Left forelimb (tissue), 1 donor: Measurements from ENCODE around the gene EZR.
"Not testable (repeated sequence)": the region's sequence is repeated elsewhere in the genome, so short reads cannot be mapped to it uniquely, and the experiment has no call there.

Experiments used
- DNase-seq: peaks from one replicate; pipeline ENCODE4 v3.0.0-alpha.2; 2018; ENCODE audit warnings: low spot score

Gene EZR

GRCh38 chr6:158797331-158798310, 21.5 kb downstream of the EZR start:
- no peak for DNase-seq

- DNase-seq: no peak
Observed at GRCh38 chr6:158796353-158796752, 22.8 kb downstream of the EZR start.

GRCh38 chr6:158795516-158795915, 23.7 kb downstream of the EZR start:
- no peak for DNase-seq

- DNase-seq: no peak
Observed at GRCh38 chr6:158793432-158793831, 25.7 kb downstream of the EZR start.

DNA sequence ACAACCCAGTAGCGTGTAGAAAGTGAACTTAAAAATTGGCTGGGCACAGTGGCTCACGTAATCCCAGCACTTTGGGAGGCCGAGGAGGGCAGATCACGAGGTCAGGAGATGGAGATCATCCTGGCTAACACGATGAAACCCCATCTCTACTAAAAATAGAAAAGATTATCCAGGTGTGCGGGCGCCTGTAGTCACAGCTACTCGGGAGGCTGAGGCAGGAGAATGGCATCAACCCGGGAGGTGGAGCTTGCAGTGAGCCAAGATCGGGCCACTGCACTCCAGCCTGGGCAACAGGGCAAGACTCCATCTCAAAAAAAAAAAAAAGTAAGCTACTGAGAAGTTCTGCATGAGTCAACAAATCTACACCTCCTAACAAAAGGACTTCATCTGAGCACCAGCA, 26.7 kb downstream of the EZR start:
- not testable (repeated sequence) for DNase-seq

DNA sequence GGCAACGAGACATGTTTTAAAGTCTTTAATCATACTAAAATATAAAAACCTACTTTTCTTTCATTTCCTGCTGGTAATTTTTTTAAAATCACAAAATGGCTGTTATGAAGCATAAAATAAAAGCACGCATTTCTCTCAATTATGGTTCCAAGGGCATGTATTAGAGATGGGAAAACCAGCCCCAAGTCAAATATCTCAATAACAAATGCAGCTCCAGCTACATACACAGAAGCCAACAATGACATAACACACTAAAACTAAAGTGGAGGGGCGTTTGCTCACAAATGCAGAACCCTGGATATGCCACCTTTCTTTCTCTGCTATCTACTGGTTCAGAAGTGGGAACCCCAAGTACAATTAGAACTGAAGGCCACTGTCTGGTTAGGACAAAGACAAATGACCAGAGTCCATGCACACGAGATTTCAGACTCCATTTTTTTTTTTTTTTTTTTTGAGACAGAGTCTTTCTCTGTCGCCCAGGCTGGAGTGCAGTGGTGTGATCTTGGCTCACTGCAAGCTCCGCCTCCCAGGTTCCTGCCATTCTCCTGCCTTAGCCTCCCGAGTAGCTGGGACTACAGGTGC, 27.8 kb downstream of the EZR start:
- no peak for DNase-seq

GRCh38 chr6:158789115-158789917, 29.9 kb downstream of the EZR start:
- peak; percentile 46 for DNase-seq

DNA sequence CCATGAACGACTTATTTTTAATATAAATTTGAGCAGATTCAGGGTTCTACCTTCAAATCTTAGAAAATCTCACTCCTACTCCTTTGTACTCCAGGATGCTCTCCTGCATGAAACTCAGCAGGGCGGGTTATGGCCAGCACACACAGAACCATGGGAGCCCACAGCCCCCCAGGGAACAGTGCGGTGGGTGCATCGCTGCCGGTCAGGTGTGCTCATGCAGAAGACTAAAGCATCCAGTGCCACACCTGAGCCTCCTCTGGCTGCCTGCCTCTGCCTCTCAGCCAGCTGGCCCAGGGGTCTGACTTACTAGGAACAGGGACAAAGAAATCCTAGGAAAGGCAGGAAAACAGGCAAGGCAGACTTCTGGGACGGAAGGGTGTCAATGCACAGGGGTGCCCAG, 31.8 kb downstream of the EZR start:
- no peak for DNase-seq

DNA sequence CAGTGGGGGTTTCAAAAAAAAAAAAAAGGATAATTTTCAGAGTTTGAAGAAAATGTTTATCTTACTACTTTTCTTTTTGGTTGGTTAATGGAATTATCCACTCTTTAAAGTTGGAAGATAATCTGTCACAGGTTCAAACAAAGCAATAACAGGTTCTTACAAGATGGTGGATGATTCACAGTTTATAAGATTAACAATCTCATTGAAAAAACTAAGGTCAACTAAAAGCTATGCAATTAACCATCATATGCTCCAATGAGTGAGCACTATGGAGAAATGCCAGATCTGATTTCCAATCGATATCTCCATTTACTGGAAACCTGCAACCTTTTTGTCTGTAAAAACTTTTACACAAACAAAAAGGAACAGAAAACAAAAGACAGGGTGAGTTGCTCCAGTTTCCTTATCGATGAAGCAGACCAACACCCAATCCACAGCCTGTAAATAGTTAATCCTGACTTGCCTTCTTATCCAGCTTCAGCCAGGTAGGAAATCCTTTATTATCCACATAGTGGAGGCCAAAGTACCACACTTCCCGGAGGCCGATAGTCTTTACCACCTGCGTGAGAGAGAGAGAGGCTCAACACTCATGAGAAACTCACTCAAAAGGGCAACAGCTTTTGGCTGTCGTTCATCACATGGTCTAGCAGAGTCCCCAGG, 32.4 kb downstream of the EZR start:
- DNase-seq: peak; percentile 31

DNA sequence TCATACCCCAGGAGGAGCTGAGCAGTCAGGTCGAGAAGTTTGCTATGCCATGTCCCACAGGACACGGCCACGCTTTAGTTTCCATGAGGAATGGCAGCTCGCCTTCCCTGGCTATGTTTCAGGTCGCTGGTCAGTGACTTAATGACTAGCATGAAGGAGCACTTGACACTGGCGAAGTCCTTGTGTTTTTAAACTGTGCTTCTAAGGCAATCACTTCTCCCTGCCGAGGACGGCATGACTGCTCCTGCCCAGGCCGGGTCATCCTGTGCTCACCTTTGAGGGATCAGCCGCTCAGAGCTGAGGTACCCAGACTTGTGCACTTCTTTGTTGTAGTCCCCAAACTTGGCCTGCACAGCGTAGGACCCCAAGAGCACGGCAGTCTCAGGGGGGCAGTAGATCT, 34.1 kb downstream of the EZR start:
- no peak for DNase-seq

DNA sequence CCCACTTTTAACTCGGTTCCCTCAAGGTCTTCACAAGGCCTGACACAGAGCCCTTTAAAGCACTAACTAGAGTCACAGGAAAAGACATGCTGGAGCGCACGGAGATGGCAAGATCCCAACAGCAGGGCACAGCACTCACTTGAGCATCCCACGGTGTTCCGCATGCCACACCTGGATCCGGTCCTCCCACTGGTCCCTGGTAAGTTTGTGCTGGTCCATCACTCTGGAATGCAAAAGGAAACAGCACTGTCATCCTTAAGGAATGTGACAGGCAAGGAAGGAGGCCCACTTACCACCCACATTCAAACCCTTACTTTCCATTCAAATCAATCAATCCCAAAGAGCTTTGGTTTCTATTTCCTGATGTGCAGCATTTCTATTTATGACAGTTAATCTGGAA, 34.7 kb downstream of the EZR start:
- DNase-seq: no peak

GRCh38 chr6:158783851-158784250, 35.3 kb downstream of the EZR start:
- DNase-seq: no peak

GRCh38 chr6:158783167-158783450, 36.1 kb downstream of the EZR start:
- no peak for DNase-seq

GRCh38 chr6:158782432-158783166, 36.6 kb downstream of the EZR start:
- peak; percentile 36 for DNase-seq

DNA sequence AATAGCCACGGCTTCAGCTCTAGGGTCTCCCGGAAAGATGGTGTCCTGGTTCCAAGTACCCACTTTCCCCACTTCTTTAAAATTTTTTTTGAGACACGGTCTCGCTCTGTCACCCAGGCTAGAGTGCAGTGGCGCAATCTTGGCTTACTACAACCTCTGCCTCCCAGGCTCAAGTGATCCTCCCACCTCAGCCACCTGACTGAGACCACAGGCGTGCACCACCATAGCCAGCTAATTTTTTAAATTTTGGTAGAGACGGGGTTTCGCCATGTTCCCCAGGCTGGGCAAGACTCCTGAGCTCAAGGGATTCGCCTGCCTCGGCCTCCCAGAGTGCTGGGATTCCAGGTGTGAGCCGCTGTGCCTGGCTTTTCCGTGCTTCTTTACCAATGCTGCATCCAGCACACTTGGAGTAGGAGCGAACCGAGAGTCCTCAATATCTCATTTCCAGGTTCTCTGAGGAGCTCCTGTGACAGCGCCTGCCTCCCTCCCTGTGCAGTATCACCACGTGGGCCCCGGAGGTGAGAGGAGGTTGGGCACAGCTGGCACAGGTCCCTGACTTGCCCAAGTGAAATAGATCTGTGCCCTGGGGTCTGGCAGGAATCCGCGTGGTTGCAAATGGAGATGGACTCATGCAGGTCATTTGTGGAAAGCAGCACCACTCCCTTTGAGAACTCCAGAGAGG, 37.3 kb downstream of the EZR start:
- no peak for DNase-seq

GRCh38 chr6:158780988-158781691, 38.0 kb downstream of the EZR start:
- no peak for DNase-seq

- DNase-seq: no peak
Observed at GRCh38 chr6:158780246-158780884, 38.8 kb downstream of the EZR start.

DNA sequence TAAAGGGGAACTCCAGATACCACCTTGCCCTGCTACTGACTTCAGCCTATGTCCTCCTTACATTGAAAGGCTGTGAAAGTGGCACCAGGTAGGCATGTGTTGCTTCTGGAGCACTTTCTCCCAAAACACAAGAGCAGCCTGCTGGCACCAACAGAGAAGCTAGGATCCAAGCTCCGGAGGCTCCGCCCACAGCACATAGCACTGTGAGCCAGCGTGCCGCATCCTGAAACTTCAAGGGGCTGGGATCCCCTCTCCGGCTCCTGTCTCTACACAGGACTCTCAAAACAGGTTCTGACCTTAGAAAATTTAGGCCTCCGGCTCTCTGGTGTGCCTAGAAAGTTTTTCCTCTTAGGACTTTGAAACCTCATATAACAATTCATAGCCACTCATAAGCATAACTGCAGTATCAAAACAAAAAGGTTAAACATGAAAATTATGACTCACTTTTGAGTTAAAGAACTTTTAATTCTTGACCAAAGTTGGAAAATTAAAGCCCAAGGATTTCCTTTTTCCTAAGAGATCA, 41.1 kb downstream of the EZR start:
- no peak for DNase-seq

- DNase-seq: no peak
Observed at GRCh38 chr6:158777510-158777909, 41.7 kb downstream of the EZR start.

GRCh38 chr6:158776737-158777136, 42.4 kb downstream of the EZR start:
- no peak for DNase-seq
